ENCODE data around the gene TLL2. TPM values are rescaled to one million over a fixed set of nuclear protein-coding genes. Genes with fewer than 3 reads are reported as not detected.
"Not testable (repeated sequence)": the region's sequence is repeated elsewhere in the genome, so short reads cannot be mapped to it uniquely, and the experiment has no call there.

TLL2 gene
- total RNA-seq, 1 donor from 2014 or later: 1.9 TPM

DNA sequence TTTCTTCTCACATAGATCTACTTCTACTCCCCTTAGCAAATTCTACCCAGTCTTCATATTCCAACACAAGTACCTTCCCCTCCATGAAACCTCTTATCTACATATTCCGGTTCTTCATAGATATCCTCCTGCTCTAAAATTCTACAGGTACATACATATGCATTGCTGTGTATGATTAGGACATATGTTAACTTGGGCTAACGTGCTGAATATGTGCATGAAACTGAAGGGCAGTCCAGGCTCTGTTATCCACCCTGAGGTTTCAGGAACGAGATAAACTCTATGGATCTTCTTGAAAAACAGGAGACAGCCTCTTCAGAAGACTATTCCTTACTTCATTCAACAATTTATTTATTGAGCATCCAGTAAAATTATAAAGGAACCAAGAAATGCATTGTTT, 41.6 kb upstream of the TLL2 start:
- H3K4me3 Mint-ChIP-seq (ENCODE audit: unreplicated experiment): no peak overlapping the region
- TF ChIP-seq, protein P1, sequence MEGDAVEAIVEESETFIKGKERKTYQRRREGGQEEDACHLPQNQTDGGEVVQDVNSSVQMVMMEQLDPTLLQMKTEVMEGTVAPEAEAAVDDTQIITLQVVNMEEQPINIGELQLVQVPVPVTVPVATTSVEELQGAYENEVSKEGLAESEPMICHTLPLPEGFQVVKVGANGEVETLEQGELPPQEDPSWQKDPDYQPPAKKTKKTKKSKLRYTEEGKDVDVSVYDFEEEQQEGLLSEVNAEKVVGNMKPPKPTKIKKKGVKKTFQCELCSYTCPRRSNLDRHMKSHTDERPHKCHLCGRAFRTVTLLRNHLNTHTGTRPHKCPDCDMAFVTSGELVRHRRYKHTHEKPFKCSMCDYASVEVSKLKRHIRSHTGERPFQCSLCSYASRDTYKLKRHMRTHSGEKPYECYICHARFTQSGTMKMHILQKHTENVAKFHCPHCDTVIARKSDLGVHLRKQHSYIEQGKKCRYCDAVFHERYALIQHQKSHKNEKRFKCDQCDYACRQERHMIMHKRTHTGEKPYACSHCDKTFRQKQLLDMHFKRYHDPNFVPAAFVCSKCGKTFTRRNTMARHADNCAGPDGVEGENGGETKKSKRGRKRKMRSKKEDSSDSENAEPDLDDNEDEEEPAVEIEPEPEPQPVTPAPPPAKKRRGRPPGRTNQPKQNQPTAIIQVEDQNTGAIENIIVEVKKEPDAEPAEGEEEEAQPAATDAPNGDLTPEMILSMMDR (IDR thresholded peaks at IDR 0.05): no peak
- no peak for DNase-seq (ENCODE audit: low spot score)
- H3K27me3 Mint-ChIP-seq (ENCODE audit: low read depth): no peaks in the 10 kb centered on the region
- H3K36me3 Mint-ChIP-seq (ENCODE audit: low read depth): peaks cover 12% of the 10 kb centered on the region
- no peaks in the 10 kb centered on the region for H3K4me1 Mint-ChIP-seq (ENCODE audit: low read depth)
- no peak overlapping the region for H3K27ac Mint-ChIP-seq (ENCODE audit: unreplicated experiment)
- no peaks in the 10 kb centered on the region for H3K9me3 Mint-ChIP-seq (ENCODE audit: low read depth)

DNA sequence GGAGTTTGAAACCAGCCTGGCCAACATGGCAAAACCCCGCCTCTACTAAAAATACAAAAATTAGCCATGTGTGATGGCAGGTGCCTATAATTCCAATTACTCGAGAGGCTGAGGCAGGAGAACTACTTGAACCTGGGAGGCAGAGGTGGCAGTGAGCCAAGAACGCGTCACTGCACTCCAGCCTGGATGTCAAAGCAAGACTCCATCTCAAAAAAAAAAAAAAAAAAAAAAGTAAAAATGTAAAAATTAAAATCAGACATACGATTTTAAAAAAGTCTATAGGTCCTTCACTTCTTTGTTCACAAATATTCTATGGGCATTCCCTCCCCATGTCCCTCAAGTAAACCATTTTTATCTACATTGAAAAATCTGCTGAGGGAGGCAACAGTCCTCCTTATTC, 34.9 kb upstream of the TLL2 start:
- no peaks in the 10 kb centered on the region for H3K4me1 Mint-ChIP-seq (ENCODE audit: low read depth)
- H3K36me3 Mint-ChIP-seq (ENCODE audit: low read depth): peaks cover 21% of the 10 kb centered on the region
- no peak overlapping the region for H3K4me3 Mint-ChIP-seq (ENCODE audit: unreplicated experiment)
- no peak overlapping the region for H3K27ac Mint-ChIP-seq (ENCODE audit: unreplicated experiment)
- H3K27me3 Mint-ChIP-seq (ENCODE audit: low read depth): no peaks in the 10 kb centered on the region
- no peaks in the 10 kb centered on the region for H3K9me3 Mint-ChIP-seq (ENCODE audit: low read depth)
- TF ChIP-seq, protein P1 (IDR thresholded peaks at IDR 0.05): no peak
- no peak for DNase-seq (ENCODE audit: low spot score)

- H3K9me3 Mint-ChIP-seq (ENCODE audit: low read depth); H3K4me1 Mint-ChIP-seq (ENCODE audit: low read depth); H3K27me3 Mint-ChIP-seq (ENCODE audit: low read depth); H3K4me3 Mint-ChIP-seq (ENCODE audit: unreplicated experiment); DNase-seq (ENCODE audit: low spot score); H3K27ac Mint-ChIP-seq (ENCODE audit: unreplicated experiment): not testable (repeated sequence)
- peaks cover 25% of the 10 kb centered on the region for H3K36me3 Mint-ChIP-seq (ENCODE audit: low read depth)
These were observed 31.8 kb upstream of the TLL2 start for GRCh38 chr10:96545558-96545957.

- no peak overlapping the region for H3K27ac Mint-ChIP-seq (ENCODE audit: unreplicated experiment)
- H3K9me3 Mint-ChIP-seq (ENCODE audit: low read depth): peaks cover 3% of the 10 kb centered on the region
- TF ChIP-seq, protein P1 (IDR thresholded peaks at IDR 0.05): no peak
- no peaks in the 10 kb centered on the region for H3K27me3 Mint-ChIP-seq (ENCODE audit: low read depth)
- H3K36me3 Mint-ChIP-seq (ENCODE audit: low read depth): peaks cover 28% of the 10 kb centered on the region
- peaks cover 4% of the 10 kb centered on the region for H3K4me1 Mint-ChIP-seq (ENCODE audit: low read depth)
- no peak overlapping the region for H3K4me3 Mint-ChIP-seq (ENCODE audit: unreplicated experiment)
- DNase-seq (ENCODE audit: low spot score): no peak
These were observed 28.2 kb upstream of the TLL2 start for GRCh38 chr10:96541921-96542320.

GRCh38 chr10:96540240-96540639, 26.5 kb upstream of the TLL2 start:
- Mint-ChIP-seq H3K27ac (ENCODE audit: unreplicated experiment) (no peak overlapping the region), H3K27me3 (ENCODE audit: low read depth) (no peaks in the 10 kb centered on the region), H3K4me3 (ENCODE audit: unreplicated experiment) (no peak overlapping the region), H3K36me3 (ENCODE audit: low read depth) (peaks cover 19% of the 10 kb centered on the region), H3K9me3 (ENCODE audit: low read depth) (peaks cover 3% of the 10 kb centered on the region), H3K4me1 (ENCODE audit: low read depth) (peaks cover 9% of the 10 kb centered on the region)
- TF ChIP-seq, protein P1 (IDR thresholded peaks at IDR 0.05): no peak
- no peak for DNase-seq (ENCODE audit: low spot score)

GRCh38 chr10:96538683-96539082, 25.0 kb upstream of the TLL2 start:
- no peak overlapping the region for H3K27ac Mint-ChIP-seq (ENCODE audit: unreplicated experiment)
- no peaks in the 10 kb centered on the region for H3K27me3 Mint-ChIP-seq (ENCODE audit: low read depth)
- H3K4me1 Mint-ChIP-seq (ENCODE audit: low read depth): peaks cover 9% of the 10 kb centered on the region
- no peak overlapping the region for H3K4me3 Mint-ChIP-seq (ENCODE audit: unreplicated experiment)
- peaks cover 3% of the 10 kb centered on the region for H3K9me3 Mint-ChIP-seq (ENCODE audit: low read depth)
- peaks cover 17% of the 10 kb centered on the region for H3K36me3 Mint-ChIP-seq (ENCODE audit: low read depth)
- TF ChIP-seq, protein P1 (IDR thresholded peaks at IDR 0.05): no peak
- no peak for DNase-seq (ENCODE audit: low spot score)
